ENCODE data around the gene GLYATL1B.
"Not testable (repeated sequence)": the region's sequence is repeated elsewhere in the genome, so short reads cannot be mapped to it uniquely, and the experiment has no call there.

Gene GLYATL1B

DNA sequence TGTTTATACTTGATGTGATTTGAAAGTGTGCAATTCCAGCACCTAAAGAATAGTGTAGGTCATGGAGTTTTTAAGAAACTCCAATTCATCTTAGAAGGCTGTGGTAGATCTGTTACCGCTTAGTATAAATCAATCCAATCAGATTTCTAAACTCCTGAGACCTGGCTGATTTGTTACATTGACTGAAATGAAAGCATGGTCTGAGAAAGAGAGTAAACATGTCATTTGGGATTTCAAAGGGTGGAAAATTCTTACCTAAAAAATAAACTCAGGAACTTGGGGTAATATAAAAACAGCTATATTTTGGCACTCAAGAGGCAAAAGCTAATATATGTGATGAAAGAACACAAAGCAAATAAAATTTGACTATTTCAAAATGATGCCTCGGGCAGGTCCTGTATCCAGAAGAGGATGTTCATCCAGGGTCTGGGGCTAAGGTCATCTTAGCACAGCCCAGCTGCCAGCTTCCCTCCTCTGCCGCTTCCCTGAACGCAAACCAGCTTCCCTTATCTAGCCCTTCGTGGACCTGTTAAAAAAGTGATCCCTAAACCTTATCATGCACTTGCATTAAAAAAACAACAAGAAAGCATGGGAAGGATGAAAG lies 10.0 kb downstream of the GLYATL1B start:
- not testable (repeated sequence) for DNase-seq (ENCODE audit: low read depth in 2 of 2)

DNA sequence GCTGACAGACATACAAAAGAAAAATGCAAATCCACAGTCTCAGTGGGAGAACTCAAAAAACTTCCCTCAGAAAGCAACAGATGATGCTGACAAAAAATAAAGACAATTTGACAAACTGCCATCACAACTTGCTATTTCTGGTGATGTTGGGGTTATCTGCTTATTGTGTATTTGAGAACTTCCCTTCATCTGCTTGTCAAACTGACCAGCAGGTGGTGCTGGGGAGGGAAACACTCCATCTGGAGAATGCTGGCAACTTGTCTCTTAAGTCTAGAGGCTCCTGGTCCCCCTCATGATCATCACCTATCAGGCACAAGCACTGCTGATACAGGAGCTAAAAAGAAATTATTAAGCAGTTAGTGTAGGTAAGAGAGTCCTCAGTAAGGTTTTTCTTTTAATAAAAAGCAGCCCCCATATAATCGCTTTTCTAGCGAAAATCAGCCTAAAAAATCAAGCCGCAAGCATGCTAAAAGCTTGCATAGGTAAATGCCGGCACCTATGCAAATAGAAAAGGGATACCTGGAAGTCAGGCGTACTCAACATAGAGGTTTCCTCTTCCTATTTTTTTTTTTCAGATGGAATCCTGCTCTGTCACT lies 11.1 kb downstream of the GLYATL1B start:
- peak; percentile 50 to 58 for DNase-seq (ENCODE audit: low read depth in 2 of 2)

DNA sequence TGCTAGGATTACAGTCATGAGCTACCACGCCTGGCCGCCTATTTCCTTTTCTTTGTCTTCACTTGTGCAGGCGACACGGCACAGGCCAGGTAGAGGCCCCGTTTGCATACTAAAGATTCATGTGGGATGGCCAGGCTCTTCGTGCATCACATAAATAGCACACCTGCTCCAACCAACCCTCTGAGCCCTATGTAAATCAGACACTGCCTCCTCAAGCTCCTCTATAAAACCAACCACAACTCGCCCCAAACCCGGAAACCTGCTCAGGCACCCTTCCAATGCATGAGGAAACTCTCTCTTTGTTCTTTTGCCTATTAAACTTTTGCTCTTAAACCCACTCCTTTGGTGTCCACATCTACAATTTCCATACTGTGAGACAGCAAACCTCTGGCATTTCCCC lies 11.8 kb downstream of the GLYATL1B start:
- DNase-seq (ENCODE audit: low read depth in 2 of 2) = not testable (repeated sequence)

DNA sequence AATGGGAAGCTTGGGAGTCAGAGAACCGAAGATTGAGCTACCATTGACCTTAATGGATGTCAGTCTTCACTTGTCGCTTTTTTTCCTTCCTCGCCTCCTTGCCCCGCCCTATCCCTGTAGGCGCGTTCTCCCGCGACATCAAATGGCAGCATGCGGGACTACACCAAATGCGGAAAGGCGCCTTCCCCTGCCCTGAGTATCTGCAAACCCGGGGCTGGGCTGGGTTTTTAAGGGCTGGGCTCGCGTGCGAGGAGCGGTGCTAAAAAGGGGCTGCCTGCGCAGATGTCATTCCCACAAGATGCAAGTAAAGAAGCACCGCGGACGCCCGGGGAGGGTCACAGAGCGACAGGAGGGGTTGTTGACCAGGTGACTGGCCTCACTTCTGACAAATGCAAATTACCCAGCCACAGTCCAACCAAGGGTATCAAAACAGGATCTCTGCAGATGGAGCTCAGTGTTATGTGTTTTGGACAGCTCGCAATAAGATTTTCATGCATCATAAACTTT lies 16.2 kb downstream of the GLYATL1B start:
- peak; percentile 34 to 41 for DNase-seq (ENCODE audit: low read depth in 2 of 2)

DNA sequence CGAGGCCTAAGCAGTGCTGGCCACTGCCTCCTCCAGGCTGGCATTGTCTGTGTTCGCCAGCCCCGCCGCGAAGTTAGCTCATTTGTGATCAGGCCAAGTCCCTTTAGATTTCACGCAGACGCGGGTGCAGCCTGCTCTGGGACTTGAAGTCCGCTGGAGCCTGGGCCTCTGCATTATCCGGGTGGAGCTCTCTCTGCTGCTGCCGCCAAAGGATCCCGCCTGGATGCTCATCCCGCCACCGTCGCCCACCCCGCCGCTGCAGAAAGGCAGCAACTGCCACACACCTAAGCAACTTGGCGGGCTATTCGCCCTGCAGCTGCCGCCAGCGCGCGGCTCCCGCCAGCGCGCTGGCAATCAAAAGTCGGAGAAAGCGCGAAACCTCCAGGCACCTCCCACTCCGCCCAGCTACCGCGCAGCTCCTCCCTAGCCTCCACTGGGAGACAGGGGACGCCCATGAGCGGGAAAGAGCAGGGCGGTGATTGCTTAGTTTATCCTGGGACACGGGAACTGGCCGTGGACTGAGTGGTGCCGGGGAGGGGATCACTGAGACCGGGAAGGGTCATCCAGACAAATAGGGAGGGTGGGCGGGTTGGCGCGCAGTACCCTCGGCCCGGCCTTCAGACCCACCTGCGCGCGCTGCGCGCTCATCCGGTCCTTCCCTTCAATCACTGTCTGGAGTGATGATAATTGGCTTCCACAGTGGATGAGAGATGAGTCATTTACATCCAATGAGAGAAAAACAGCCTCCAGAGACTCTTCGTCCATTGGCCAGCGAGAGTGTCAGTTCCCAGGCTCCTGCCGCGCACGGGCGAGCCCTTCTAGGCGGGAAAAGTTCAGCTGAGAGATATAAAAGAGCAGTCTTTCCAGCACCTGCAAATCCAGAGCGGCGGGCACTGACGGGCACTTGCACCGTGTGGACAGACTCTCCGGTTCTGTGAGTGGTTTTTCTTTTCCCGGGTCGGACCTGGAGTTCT lies 20.5 kb downstream of the GLYATL1B start, which contains the start of gene FAM111B:
Gene FAM111B, plus strand, starts transcription at position 875 of the 974 bp plus-strand sequence. CDS start 2,389 bp downstream, outside the sequence.
- peak; percentile 18 to 31 for DNase-seq (ENCODE audit: low read depth in 2 of 2)

DNA sequence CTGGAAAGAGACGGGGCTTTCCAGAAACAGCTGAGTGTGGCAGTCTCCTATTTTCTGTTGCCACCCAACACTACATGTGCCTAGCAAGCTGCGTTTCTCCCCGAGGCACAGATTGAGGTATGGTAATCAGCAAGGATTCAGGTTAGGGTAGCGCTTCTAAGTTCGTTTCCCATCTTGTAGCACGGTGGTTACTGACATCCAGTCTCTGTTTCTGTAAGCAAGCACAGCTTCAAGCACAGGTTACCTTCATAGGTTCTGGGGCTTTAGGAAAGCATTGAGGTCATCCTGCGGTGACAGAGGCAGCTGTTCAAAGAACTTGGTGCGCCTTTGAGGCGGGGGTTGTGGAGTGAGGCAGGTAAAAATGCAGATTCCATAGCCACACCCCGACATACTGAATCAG lies 21.6 kb downstream of the GLYATL1B start:
- DNase-seq (ENCODE audit: low read depth in 2 of 2) = not testable (repeated sequence)

DNA sequence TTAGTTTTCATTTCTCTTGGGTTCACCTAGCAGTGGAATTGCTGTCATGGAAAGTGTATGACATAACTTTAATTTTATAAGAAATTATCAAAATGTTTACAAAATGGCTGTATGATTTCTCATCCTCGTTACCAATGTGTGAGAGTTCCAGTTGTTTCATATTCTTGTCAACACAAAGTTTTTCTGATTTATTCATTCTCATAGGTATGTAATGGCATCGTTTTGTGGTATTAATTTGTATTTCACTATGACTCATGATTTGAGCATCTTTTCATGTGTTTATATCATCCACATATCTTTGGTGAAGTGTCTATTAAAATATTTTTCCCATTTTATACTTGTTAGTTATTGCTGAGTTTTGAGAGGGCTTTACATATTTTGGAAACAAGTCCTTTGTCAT lies 26.4 kb downstream of the GLYATL1B start:
- DNase-seq (ENCODE audit: low read depth in 2 of 2) = no peak

DNA sequence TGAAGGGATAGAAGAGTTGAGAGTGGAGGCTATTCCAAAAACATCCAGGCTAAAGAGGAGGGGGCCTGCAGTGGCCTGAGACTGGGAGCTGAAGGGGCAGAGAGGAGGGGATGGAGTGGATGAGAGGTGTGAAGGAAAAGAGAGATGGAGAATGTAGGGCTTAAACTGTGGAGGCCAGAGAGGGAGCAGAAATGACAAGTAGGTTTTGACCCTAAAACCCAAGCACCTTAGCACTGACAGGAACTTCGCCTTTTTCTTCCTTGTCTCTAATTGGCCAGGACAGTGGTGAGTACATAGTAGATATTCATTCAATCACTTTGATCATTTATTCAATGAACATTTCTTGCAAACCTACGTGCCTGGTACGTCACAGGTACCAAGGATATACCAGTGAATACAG lies 28.2 kb downstream of the GLYATL1B start:
- DNase-seq (ENCODE audit: low read depth in 2 of 2) = no peak

DNA sequence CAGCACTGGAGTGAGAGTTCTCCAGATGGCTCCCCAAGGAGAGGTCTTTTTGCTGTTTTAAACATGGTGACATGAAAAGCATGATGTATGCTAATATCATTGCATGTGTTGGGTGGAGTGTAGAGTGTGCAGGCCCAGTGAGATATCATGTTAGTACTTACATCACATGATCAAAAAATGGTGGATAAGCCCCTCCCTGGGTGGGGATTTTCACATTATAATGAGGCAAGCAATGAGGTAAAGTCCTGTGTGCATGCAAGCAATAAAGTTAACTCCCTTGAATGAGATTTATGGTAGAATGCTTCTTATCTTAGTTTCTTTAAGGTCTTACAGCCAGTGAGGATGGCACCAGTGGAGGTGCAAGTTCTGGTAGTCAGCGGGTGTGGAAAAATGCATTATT lies 29.4 kb downstream of the GLYATL1B start:
- no peak for DNase-seq (ENCODE audit: low read depth in 2 of 2)

DNA sequence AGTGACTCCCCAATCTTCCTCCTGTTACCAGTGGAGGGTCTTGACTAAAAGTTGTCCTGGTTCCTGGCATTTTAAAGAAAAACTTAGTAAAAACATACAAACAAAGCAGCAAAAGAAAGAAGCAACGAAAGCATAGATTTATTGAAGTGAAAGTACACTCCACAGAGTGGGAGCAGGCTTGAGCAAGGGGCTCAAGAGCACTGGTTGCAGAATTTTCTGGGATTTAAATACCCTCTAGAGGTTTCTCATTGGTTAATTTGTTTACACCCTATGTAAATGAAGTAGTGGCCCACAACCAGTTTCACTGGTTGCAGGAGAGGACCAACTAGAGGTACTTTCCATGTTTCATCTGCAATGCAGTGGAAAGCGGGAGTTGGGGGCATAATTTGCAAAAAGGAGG lies 31.7 kb downstream of the GLYATL1B start:
- DNase-seq (ENCODE audit: low read depth in 2 of 2) = no peak

DNA sequence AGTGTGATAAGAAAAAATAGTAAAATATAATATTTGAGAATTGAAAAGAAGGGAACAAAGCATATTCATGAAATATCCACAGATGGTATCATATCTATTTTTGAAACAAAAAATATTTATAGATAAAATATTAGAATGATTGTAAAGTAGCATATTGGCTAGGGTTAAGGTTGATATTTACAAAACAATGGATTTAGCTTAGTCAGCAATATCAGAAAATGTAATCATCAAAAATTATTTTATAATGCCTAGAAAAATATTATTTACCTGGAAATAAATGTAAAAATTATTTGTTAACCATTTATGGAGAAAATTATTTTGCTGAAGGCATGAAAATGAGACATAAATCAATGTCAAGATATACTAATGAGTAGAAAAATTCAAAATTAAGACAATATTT lies 33.7 kb downstream of the GLYATL1B start:
- no peak for DNase-seq (ENCODE audit: low read depth in 2 of 2)

DNA sequence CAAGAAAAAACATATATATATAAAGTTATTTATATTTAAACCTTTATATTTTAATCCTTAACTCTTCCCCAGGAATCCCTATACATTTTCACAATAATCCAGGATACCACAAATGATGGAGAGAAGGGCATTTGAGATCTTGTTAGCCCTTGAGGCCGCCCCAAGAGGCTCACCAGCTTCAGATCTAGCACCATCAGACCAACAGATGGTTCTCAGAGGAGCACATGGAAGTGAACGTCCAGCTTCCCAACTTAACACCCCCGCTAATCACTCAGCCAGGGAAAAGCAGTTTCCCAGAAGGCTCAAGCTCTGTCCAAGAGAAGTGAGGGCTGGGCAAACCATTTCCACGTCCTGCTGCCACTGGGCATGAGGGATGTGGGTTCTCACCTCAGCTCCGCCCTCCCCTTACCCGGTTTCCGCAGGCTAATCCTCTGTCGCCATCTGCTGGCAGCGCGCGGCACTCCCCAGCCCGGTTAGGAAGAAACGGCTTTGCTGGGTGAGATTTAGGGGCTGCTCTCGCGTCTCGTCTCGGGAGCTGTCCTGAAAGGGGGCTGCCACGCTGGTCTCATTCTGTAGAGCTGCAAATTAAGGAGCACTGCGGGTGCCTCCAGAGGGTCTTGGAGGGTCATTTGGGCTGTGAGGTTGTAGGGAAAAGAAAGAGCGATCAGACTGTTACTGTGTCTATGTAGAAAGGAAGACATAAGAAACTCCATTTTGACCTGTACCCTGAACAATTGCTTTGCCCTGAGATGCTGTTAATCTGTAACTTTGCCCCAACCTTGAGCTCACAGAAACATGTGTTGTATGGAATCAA lies 49.7 kb downstream of the GLYATL1B start:
- peak; percentile 87 to 90 for DNase-seq (ENCODE audit: low read depth in 2 of 2)

DNA sequence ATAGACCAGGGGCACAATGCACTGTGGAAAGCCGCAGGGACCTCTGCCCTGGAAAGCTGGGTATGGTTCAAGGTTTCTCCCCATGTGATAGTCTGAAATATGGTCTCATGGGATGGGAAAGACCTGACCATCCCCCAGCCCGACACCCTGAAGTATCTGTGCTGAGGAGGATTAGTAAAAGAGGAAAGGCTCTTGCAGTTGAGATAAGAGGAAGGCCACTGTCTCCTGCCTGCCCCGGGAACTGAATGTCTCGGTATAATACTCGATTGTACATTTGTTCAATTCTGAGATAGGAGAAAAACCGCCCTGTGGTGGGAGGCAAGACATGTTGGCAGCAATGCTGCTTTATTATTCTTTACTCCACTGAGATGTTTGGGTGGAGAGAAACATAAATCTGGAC lies 50.4 kb downstream of the GLYATL1B start:
- DNase-seq (ENCODE audit: low read depth in 2 of 2) = not testable (repeated sequence)

DNA sequence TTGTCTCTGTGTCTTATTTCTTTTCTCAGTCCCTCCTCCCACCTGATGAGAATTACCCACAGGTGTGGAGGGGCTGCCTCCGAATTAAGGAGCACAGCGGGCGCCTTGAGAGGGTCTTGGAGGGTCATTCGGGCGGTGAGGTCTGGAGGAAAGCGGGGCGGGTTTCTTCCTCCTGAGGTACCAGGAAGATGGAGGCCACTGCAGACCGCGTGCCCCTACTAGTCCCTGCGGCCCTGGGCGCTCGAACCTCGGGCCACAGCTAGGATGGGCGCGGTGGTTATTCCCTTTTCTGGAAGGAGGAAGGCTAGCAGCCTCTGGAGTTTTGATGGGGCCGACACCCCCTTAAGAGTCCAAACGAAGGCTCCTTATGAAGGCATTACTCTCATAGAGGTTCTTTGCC lies 51.1 kb downstream of the GLYATL1B start:
- DNase-seq (ENCODE audit: low read depth in 2 of 2) = no peak

DNA sequence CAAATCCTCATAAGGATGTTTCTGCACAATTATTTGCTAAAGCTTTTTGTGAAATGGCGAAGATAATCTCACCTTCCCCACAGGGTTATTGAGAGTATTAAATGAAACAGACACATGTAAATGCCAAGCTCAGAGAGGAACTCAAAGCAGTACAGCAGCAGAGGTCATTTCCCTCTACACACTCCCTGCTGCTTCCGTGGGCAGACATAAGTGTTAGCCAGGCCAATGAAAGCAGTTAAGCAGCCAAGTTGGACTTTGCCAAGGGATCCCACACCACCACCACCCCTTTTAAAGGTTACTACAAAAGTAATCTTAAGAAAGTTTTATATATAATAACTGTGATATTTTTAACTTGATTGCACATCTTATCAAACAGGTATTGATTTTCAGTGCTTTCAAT lies 52.5 kb downstream of the GLYATL1B start:
- no peak for DNase-seq (ENCODE audit: low read depth in 2 of 2)

DNA sequence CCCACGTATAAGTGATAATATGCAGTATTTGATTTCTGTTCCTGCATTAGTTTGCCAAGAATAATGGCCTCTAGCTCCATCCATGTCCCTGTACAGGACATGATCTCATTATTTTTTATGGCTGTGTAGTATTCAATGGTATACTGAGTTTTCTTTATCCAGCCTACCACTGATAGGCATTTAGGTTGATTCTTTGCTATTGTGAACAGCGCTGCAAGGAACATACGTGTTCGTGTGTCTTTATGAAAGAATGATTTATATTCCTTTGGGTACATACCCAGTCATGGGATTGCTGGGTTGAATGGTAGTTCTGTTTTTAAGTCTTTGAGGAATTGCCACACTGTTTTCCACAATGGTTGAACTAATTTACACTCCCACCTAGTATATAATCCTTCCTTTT lies 55.1 kb downstream of the GLYATL1B start:
- DNase-seq (ENCODE audit: low read depth in 2 of 2) = no peak

DNA sequence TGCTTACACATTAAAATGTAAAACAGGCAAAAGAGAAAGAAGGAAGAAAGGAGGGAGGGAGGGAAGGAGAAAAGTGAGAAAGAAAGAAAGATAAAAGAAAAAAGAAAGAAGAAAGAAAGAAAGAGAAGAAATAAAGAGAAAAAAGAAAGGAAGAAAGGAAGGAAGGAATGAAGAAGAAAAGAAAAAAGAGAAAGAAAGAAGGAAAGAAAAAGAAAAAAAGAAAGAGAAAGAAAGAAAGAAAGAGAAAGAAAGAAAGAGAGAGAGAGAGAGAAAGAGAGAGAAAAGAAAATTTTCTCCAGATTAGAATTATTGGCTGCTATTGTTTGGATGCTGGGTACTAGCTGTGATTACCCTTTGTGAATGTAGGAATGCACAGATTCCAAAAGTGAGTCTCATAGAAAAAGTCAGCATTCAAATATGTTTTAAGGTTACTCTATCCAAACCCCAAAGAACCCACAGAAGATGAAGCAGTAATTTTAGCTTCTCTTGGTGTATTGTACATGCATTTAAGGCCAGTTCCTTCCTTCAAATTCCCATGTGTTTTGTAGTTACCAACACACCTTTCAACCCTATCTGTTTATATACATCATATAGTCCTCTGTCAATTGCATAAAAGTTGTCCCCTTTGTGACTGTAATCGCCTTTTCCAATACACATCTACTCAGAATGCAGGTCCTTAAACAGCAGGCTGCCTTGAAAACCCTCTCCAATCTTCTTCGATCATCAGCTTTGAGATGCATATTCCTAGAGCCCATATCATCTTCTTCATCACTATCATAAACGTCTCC lies 55.8 kb downstream of the GLYATL1B start:
- no peak for DNase-seq (ENCODE audit: low read depth in 2 of 2)

DNA sequence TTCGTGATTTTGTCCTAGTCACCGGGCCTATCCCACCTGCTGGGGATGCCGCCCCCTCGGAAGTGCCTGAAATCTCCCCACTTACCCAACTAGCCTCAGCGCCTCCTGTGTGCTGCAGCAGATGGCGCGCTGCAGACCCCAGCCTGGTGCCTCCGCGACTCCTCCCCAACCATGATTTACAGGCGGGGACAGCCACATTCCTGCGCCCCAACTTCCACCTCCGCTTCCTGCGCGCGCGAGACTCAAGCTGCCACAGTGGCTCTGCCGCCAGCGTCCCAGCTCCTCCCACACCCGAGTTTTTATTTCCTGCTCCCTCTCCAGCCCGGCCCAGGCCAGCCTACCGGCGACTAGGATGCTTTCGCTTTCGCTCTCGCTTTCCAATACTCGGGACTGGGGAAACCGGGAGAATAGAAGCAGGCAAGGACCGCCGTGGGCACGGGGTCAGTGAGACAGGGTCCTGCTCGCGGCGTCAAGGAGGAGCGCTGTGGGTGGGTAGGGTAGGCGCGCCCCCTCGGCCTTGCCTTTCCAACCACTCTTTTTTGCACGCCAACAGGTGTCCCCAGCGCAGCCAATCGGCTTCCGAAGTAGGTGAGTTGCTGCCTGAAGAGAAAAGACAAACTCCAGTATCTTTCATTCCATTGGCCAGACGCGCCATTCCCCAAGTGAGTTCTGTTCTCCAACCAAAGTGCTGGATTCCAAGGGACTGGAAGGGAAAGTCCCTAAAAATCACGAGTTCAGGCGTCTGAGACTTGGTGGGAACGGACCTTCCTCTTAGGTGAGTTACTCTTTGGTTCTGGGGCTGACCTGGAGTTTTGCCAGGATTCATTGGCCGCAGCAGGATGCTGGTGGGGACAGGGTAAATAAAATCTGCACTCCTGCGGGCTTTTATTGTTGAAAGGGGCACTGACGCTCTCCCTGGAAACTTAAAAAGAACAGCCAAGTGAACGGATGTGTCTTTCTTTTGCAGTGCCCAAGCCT lies 56.7 kb downstream of the GLYATL1B start, which contains the start of gene FAM111A:
Gene FAM111A, plus strand, starts transcription at position 327 of the 978 bp plus-strand sequence. CDS start 6,017 bp downstream, outside the sequence.
- peak; percentile 56 to 70 for DNase-seq (ENCODE audit: low read depth in 2 of 2)

DNA sequence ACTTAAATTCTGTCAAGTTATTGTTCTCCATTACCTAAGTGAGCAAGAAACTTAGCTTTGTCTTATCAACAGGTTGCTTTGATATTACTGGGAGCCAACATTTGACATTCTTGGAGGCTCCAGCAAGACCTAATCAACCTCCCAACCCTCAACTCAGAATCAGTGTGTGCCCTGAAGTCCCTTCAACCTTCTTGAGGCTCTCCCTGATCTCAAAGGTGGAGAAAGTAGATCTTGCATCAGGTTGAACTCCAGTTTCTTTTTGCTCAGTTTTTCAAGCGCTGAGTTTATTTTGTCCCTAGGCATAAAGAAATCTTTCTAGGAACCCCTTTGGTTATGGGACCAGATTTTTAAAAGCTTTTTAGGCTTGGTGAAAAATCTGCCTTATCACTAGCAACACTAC lies 58.0 kb downstream of the GLYATL1B start:
- DNase-seq (ENCODE audit: low read depth in 2 of 2) = no peak

All from stimulated activated CD4-positive, alpha-beta T cell treated with anti-CD3 and anti-CD28 coated beads, Interleukin-1b, Interleukin-23, amount 100 ng/mL, for 4 hours (primary cell).